GM21825 (cell line): ENCODE results near the gene SIDT1.

Experiments used
- ATAC-seq: cut with Tn5 transposase; IDR thresholded peaks from one replicate; pipeline ENCODE4 v1.9.1; 2021; ENCODE audit warnings: mild to moderate bottlenecking, moderate library complexity; ENCODE audit not compliant: unreplicated experiment

SIDT1 gene

GRCh38 chr3:113594066-113594465 is 61.7 kb downstream of the SIDT1 start:
- no peak for ATAC-seq

- no peak for ATAC-seq
Observed at GRCh38 chr3:113597596-113598354, 65.4 kb downstream of the SIDT1 start.

DNA sequence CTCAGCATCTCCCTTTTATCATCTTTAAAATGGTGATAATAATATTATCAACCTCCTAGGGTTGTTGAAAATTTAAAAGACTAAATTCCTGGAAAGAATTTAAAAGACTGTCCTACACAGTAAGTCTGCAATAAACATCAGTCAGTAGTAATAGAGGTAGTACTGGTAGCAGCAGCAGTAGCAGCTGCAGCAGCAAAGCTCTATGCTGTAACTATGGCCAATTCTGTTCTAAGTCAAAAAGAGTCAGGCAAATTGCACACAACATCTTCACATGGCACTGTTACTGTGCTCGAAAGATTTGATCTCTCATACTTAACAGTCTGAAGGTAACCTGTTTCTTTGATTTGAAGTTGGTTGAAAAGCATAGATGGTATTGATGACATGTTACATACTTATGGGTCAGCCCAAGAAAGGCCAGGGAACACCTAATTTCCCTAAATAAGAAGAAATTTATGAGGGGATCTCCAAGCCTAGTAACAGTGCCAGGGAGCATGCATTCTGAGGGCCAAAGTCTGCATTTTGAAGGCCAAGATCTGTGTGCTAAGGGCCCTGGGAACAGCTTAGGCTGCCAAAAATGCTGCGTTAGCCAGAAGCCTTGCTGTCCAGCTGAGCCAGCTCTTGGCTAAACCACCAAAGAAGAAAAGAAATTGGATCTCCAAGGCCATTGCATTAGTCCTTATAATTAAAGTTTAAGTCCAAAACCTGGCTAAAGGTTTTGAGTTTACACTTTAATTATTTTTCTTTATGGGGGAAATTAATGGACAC is 68.2 kb downstream of the SIDT1 start:
- ATAC-seq = no peak

DNA sequence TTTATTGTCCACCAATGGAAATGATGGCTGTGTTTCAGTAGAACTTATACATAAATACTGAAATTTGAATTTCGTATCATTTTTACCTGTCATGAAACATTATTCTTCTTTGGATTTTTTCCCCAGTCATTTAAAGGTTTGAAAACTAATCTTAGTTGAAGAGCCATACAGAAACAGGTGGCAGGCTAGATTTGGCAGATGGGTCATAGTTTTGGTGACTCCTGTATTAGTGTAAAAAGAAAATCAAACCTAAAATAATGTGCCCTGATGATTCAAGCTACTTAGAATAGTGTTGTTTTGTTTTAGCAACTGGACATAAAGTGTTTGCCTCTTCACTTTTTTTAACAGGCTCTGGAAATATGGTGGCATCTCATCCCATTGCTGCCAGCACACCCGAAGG is 68.9 kb downstream of the SIDT1 start:
- ATAC-seq = no peak

DNA sequence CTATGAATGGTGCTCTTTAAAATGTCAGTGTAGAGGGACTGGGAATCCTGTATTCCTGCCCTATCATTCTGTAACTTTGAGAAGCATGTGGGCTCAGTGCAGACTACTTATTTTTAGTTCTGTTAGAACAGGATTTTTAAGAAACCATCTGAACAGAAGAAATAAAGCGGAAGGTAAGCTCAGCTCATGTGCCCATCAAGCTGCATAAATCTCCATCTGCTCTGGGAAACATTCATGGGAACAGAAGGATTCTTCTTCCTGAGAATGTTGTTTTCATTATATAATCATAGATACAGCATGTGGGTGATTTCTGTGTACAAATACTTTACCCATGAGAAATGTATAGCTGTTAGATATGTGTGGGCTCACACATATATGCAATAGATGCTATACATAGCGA is 69.9 kb downstream of the SIDT1 start:
- no peak for ATAC-seq

DNA sequence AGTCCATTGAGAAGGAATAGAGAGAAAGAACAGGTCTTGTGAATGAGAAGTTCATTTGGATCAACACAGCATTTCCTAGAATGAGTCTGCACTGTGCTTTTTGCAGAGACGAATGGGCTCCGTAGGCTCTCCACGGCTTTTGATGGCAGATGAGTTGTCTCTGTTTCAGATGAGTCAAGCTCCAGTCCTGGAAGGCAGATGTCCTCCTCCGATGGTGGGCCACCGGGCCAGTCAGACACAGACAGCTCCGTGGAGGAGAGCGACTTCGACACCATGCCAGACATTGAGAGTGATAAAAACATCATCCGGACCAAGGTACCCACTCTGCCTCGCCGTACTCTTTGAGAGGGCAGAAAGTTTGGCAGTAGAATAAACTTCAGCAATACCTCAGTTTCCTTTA is 70.5 kb downstream of the SIDT1 start:
- no peak for ATAC-seq

- ATAC-seq = peak; percentile 99
Observed at GRCh38 chr3:113606539-113607218, 74.3 kb downstream of the SIDT1 start.

DNA sequence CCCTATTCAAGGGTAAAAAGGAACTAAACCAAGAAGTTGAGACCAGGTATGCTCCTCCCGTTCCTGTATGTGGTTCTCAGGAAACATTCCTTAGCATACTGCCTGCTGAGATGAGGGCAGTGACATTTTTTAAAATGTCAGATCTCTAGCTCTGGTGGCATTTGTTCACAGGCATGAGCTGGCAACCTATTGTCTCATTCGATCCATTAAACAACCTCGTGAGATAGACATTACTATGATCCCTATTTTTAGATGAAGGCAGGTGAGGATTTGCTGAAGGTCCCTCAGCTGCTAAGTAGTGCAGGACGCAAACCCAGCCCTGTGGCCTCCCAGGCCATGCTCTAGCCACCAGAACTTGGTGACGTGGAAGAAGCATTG is 74.9 kb downstream of the SIDT1 start:
- no peak for ATAC-seq

DNA sequence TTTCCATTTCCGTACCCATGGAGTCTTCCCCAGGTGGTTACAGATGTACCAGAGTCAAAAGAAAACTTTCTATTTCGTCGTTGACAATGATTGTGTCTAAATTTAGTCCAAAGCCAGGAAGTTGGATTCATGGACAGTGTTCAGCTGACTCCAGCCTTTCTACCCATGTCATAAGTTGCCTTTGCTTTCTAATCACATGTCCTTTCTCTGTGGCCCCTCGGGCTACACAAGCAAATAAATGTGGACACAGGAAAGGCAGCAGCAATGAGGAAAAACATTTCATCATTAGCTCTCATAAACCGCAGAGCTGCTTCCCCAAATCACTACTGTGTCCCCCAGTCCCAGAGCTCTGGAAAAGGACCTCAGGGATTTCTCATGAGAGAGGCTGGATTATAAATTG is 82.0 kb downstream of the SIDT1 start:
- no peak for ATAC-seq

- ATAC-seq = no peak
Observed at GRCh38 chr3:113615976-113616375, 83.6 kb downstream of the SIDT1 start.

DNA sequence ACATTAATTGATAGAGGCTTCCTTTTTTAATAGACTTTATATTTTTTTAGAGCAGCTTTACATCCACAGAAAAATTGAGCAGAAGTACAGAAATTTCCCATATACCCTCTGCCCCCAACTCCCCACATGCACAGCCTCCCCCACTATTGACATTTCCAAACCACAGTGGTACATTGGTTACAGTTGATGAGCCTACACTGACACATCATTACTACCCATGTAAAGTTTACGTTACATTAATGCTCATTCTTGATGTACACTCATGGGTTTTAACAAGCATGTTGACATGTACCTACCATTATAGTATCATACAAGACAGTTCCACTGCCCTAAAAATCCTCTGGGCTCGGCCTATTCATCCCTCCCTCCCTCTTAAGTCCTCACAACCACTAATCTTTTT is 85.4 kb downstream of the SIDT1 start:
- no peak for ATAC-seq

- ATAC-seq = no peak
Observed at GRCh38 chr3:113620091-113620490, 87.7 kb downstream of the SIDT1 start.

GRCh38 chr3:113623324-113623723 is 91.0 kb downstream of the SIDT1 start:
- ATAC-seq = no peak

- ATAC-seq = no peak
Observed at GRCh38 chr3:113623811-113624210, 91.5 kb downstream of the SIDT1 start.

- no peak for ATAC-seq
Observed at GRCh38 chr3:113625834-113626233, 93.5 kb downstream of the SIDT1 start.

- peak; percentile 51 for ATAC-seq
Observed at GRCh38 chr3:113626503-113627371, 94.4 kb downstream of the SIDT1 start.

- ATAC-seq = no peak
Observed at GRCh38 chr3:113628316-113628715, 96.0 kb downstream of the SIDT1 start.

DNA sequence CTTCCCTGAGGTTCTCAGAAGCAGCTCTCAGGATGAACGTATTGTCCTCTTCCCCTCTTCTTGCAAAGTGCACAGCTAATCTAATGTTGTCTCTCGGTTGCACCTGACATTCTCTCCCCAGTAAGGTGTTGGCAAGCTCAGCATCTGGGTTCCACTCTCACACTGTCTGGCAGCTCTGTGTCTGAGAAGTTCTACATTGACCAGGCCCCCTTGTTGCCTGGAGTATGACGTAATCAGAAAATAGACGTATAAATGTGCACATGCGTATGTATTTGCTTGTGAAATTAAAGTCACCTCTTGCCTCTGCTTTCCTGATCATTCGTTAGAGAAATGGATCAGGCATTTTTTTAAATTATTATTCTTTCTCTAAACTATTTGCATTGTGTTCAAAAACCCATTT is 96.4 kb downstream of the SIDT1 start:
- no peak for ATAC-seq

GRCh38 chr3:113629584-113630421 is 97.4 kb downstream of the SIDT1 start:
- no peak for ATAC-seq

GRCh38 chr3:113630956-113631542 is 98.7 kb downstream of the SIDT1 start:
- ATAC-seq = no peak
